Suprapubic skin (tissue), 4 donors: ENCODE measurements around the gene CHST11.

ENCODE experiments used
- EP300 ChIP-seq: sonication (generic); formaldehyde crosslinking; IDR thresholded peaks from one replicate; pipeline ENCODE4 v1.6.1; 2017; ENCODE audit warnings: antibody characterized with exemption
- POLR2A ChIP-seq, 2 donors: fragments of 450-650 bp; IDR thresholded peaks; one replicate each; pipeline ENCODE4 v1.6.1; 2017; ENCODE audit warnings: antibody characterized with exemption in 2 of 2, mild to moderate bottlenecking in 2 of 2, moderate library complexity in 2 of 2
- POLR2AphosphoS5 ChIP-seq, 3 donors: sonication (generic); formaldehyde crosslinking; IDR thresholded peaks; one replicate each; pipeline ENCODE4 v1.6.1; 2017; ENCODE audit warnings: antibody characterized with exemption in 3 of 3
- TF ChIP-seq, protein P1 (sequence below), 2 donors: fragments of 200-600 bp in 1 of 2; fragments of 450-650 bp in 1 of 2; sonication (generic) in 1 of 2; IDR thresholded peaks; one replicate each; pipeline ENCODE4 v1.5.1; 2016 to 2019; ENCODE audit warnings: antibody characterized with exemption in 2 of 2, mild to moderate bottlenecking in 1 of 2, moderate library complexity in 1 of 2

DNA sequence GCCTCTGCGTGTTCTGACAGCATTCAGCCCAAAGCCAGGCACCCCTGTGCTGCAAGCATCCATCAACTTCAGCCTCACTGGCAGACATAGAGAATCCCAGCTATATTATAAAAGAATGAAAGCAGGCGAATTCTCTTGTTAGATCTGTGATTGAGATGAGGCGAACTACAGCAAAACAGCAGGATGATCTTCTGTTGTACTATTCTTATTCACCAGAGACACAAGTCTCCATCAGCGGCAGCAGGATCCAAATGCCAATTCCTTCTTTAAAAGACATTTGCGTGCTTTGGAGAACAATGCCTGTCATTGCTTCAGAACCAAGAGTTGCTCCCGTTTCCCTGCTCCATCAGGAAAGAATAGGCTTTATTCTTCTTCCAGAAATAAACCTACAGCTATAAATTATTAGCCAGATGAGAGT lies 312.4 kb downstream of the CHST11 start:
- TF ChIP-seq, protein P1, sequence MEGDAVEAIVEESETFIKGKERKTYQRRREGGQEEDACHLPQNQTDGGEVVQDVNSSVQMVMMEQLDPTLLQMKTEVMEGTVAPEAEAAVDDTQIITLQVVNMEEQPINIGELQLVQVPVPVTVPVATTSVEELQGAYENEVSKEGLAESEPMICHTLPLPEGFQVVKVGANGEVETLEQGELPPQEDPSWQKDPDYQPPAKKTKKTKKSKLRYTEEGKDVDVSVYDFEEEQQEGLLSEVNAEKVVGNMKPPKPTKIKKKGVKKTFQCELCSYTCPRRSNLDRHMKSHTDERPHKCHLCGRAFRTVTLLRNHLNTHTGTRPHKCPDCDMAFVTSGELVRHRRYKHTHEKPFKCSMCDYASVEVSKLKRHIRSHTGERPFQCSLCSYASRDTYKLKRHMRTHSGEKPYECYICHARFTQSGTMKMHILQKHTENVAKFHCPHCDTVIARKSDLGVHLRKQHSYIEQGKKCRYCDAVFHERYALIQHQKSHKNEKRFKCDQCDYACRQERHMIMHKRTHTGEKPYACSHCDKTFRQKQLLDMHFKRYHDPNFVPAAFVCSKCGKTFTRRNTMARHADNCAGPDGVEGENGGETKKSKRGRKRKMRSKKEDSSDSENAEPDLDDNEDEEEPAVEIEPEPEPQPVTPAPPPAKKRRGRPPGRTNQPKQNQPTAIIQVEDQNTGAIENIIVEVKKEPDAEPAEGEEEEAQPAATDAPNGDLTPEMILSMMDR (IDR thresholded peaks at IDR 0.05): no peak
- no peak for TF ChIP-seq EP300
- no peak for TF ChIP-seq POLR2A (IDR thresholded peaks at IDR 0.05)
- TF ChIP-seq POLR2AphosphoS5 (IDR thresholded peaks at IDR 0.05): no peak
